NOMO-1 (cell line): ENCODE data around the gene EPHA3.

Source experiments
- DNase-seq, 2 experiments: peaks; one replicate each; lab custom pipeline; 2025; ENCODE audit not compliant: unreplicated experiment in 2 of 2; lab: John Stamatoyannopoulos, UW

Gene EPHA3

GRCh38 chr3:89434621-89435380 is 327.4 kb downstream of the EPHA3 start:
- no peak for DNase-seq

GRCh38 chr3:89436846-89437245 is 329.4 kb downstream of the EPHA3 start:
- no peak for DNase-seq

DNA sequence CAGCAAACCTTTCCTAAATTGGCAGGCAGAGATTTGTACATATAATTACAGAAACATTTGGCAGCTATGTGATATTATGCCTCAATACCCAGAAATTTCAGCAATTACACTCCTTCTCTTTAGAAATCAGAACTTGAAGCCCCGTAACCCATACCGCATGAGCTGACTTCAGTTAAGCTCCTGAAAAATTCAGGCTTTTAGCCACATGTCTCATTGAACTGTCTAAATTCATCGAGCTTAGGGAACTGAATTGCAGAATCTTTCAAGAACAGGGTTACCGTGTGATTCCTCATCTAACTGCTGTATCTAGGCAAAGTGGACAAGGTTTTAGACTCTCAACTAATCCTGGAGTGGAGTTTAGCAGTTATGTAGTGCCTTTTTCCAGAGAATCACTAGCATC is 333.0 kb downstream of the EPHA3 start:
- no peak for DNase-seq

- no peak for DNase-seq
Measured at GRCh38 chr3:89441141-89441540, 333.7 kb downstream of the EPHA3 start.

DNA sequence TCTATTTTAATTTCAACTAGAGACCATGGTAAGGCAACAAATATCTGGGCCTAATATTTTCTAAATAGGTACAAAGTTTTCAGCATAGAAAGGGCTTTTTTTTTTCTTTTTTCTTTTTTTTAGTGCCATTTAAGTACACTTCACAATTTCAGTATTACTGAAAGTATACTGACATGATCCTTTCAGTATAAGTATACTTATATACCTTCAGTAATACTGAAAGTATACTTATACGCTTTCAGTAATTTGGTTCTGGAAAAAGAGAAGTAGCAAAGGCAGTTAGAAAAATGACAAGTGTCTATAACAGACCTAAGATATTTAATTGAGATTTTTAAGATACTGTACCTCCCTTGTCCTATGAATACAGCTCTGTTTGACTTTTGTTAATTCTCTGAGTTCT is 339.2 kb downstream of the EPHA3 start:
- no peak for DNase-seq

DNA sequence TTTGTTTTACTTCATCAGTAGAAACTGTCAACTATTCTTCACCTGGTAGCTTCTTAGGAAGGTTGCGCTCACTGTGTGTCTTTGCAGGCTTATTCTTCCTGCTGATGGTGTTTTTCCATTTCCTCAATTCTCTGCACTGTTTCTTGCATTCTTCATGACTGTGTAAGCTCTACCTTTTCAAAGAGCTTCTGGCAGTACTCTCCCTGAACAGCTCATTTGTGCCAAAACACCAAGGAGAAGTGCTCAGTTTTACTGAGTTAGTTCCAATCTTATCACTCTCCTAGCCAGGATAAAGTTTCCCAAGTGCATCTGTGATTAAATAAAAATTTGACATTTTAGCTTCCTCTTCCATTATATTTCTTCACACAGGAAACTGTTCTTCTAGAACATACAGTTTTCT is 339.8 kb downstream of the EPHA3 start:
- DNase-seq = no peak

DNA sequence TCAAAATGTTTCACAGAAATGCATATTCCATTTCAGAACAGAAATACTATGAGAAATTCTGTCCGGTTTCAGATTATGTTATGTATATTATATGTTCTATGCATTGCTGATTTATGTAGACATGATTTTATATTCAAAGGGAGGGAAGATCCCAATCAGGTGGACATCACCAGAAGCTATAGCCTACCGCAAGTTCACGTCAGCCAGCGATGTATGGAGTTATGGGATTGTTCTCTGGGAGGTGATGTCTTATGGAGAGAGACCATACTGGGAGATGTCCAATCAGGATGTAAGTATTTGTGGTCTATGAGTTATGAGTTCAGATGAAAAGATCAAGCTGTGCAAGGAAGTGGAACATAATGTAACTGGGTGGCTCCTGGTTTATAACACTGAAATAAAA is 341.7 kb downstream of the EPHA3 start:
- DNase-seq = no peak

- DNase-seq = no peak
Measured at GRCh38 chr3:89452066-89452465, 344.6 kb downstream of the EPHA3 start.

DNA sequence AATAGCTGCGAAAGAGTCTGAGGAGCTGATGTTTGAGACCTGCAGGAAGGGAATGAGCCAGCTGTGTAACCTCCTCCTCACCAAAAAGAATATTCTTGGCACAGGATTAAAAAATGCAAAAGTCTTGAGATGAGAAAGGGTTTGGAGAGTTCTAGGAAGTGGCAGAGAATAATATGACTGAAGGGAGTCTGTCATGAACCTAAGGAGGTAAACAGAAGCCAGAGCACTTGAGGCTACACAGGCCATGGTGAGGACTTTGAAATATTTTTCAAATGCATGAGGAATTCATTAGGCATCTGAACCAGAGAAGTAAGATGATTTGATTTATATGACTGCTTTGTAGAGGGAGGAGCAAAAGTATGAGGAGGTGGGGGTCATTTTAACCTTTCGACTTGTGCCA is 347.8 kb downstream of the EPHA3 start:
- DNase-seq = no peak

GRCh38 chr3:89467898-89468363 is 360.5 kb downstream of the EPHA3 start:
- DNase-seq = no peak

DNA sequence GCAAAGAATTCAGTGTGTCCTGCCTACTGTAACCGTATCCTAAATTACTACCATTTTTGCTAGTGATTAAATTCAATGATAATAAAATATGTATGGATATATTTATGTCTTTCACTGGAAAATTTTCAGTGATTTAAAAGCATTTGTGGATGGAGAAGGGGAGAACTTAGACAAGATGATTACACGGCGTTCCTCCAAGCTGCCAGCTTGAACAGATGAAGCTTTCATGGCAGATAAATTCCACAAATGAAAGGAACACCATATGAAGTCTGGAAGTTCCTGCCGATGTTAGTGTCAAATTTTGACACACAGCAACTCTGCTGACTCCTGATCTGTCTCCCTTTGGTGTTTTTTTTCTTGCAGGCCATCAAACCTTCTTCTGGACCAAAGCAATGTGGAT is 364.7 kb downstream of the EPHA3 start:
- no peak for DNase-seq

GRCh38 chr3:89474333-89475130 is 367.1 kb downstream of the EPHA3 start:
- no peak for DNase-seq

DNA sequence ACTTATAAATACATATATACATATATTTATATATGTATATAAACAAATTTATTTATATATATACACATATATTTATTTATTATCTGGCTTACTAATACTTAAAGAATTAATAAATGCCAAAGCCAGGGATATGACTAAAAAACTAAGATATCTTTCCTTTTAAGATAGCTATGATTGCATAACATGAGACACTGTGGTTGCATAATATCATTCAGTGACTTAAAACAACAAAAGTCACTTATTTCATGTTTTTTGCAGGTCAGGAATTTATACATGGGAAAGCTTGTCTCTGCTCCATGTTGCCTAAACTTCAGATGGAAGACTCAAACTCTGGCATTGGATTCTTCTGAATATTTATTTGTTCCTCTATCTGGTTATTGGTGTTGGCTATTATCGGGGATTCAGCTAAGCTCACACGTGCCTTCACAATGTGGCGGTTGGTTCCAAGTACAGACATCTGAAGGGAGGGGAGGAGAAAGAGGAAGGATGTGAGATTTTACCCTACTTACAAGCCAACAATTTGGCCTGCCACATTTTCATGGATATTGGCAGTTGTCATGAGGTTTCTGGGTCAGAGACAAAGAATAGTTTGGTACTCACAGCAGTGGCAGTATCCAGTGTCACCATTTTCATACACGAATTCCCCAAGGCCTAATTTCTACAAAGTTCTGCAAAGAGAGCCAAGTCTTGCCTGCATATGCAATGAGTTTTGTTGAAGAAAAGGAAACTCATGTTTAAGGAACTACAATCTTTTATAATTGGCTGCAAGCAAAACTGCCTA is 381.6 kb downstream of the EPHA3 start:
- peak; percentile 13 to 52 for DNase-seq

DNA sequence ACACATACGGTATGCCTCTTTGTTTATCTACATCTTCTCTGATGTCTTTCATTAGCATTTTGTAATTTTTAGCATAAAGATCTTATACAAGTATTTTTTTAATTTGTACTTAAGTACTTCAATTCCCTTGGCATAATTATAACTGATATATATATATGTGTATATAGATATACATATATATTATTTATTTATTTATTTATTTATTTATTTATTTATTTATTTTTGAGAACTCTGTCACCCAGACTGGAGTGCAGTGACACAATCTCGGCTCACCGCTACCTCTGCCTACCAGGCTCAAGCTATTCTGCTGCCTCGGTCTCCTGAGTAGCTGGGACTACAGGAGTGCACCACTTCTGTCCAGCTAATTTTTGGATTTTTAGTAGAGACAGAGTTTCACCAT is 382.7 kb downstream of the EPHA3 start:
- no peak for DNase-seq

DNA sequence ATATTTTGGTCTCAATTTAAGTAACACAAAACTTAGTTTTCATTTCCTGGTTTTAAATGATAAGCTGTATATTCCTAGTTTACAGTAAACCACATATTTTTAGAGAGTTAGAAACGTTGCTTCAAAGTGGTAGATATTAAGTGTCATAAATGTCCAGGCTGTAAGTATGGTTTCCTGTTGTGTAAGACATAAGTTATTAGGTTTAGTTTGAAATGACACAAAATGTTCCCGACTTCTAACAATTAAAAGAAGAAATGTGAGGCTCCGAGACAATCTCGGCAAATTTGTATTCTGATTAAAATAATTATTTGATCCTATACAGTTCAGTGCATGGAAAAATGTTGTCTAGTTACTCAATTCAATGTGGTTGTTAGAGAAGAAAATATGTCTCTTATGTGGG is 387.3 kb downstream of the EPHA3 start:
- DNase-seq = peak in 1 of 2 experiments; percentile 40

- no peak for DNase-seq
Measured at GRCh38 chr3:89503891-89504391, 396.5 kb downstream of the EPHA3 start.

- no peak for DNase-seq
Measured at GRCh38 chr3:89504432-89504831, 397.0 kb downstream of the EPHA3 start.

DNA sequence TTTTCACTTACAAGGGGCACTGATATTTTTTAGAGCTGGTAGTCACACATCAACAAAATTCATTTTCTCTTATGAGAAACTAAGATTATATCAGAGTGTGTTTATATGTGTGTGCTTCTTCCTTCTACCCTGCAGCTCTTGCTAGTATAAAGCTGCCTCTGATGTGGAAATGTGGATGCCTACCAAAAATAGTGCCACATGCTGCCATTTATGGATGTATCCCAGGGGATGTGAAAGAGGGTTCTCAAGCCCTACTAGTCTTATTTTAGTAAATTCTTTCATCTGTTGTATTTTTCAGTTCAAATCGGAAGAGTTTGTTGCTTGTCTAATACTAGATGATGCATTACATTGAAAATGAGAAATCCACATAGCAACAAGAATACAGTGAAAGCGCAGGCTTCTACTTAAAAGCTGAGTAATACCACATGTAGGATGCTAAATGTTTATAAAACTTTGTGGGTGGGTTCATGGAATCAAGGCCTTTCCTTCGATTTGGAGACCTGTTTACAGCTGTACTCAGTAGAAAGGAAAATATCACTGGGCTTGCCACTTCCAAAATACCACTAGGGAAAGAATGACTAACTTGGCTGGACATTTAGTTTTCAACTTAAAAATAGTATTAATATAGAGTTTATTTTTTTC is 399.2 kb downstream of the EPHA3 start:
- DNase-seq = no peak

DNA sequence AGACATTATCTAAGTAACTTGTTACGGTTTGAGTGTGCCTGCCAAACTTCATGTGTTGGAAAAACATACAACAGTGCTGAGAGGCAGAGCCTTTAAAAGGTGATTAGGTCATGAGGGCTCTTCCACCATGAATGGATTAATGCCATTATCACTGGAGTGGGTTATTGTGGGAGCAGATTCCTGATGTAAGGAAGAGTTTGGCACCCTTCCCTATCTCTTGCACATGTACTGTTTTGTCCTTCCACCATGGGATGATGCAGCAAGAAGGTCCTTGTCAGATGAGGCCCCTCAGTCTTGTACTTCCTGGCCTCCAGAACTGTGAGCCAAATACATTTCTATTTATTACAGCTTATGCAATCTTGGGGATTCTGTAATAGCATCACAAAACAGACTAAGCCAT is 413.9 kb downstream of the EPHA3 start:
- no peak for DNase-seq

DNA sequence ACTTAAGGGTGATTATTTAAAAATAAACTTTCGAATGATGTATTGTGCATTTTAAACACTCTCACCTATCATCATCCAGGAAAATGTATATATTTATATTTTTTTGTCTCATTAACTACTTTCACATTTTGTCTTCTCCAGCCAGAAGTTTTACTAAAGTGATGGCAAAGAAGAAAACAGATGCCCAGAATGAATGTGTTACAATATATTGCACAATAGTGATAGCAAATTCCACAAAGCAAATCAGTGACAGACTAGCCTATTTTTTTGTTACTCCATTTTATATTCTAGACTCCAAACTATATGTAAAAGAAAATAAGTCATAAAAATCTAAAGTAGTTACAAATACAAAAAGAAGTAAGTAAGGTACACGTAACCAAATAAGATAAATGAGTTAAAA is 414.7 kb downstream of the EPHA3 start:
- DNase-seq = no peak

DNA sequence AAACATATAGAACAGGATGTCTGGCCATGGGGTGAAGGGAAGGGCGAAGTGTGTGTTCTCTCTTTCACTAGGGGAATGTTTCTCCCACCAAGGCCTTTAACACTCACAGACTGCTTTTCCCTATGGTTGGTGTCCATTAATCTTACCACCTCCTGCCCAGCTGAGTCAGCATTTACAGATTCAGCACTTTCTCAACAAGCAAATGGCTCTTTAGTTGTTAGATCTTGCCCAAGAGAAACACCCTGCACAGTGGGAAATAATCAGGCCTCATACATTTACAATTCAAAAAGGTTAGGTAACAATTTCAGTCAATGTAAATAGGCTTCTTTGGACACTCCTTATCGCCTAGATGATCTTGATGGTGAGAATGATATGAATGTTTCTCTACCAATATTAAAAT is 418.2 kb downstream of the EPHA3 start:
- DNase-seq = no peak
